Neural cell (in vitro differentiated cells): ENCODE data around the gene ACAA2. TPM values are rescaled to one million over a fixed set of nuclear protein-coding genes. Genes with fewer than 3 reads are reported as not detected.

Source experiments
- H2AFZ ChIP-seq: fragments of 200-600, 300-800 bp; sonication (generic), shearing (Covaris generic); 2 replicates; pipeline ENCODE4 v1.6.0; 2014; ENCODE audit warnings: low read depth, mild to moderate bottlenecking, antibody characterized with exemption, low read length, moderate library complexity
- H3F3A ChIP-seq: fragments of 200-600 bp; shearing (Covaris generic); 2 replicates; pipeline ENCODE4 v1.6.1; 2016; ENCODE audit warnings: mild to moderate bottlenecking, moderate library complexity, mixed read lengths, antibody characterized with exemption, low read length; ENCODE audit not compliant: insufficient read depth, poor library complexity, severe bottlenecking
- H3K27ac ChIP-seq: fragments of 200-600, 300-800 bp; sonication (generic), shearing (Covaris generic); 2 replicates; pipeline ENCODE4 v1.5.1; 2014; ENCODE audit warnings: mild to moderate bottlenecking, low read length, moderate library complexity
- H3K27me3 ChIP-seq: fragments of 300-800, 200-600 bp; sonication (generic), shearing (Covaris generic); 2 replicates; pipeline ENCODE4 v1.6.0; 2014; ENCODE audit warnings: mild to moderate bottlenecking, low read depth, low read length, moderate library complexity; ENCODE audit not compliant: insufficient read depth
- H3K36me3 ChIP-seq: fragments of 300-800, 200-600 bp; sonication (generic), shearing (Covaris generic); 2 replicates; pipeline ENCODE4 v1.5.1; 2014; ENCODE audit warnings: mild to moderate bottlenecking, antibody characterized with exemption, low read length, moderate library complexity; ENCODE audit not compliant: insufficient read depth
- H3K4me2 ChIP-seq: fragments of 300-800, 200-600 bp; sonication (generic), shearing (Covaris generic); 2 replicates; pipeline ENCODE4 v1.6.0; 2014; ENCODE audit warnings: mild to moderate bottlenecking, low read length
- H3K4me3 ChIP-seq: fragments of 300-800, 200-600 bp; sonication (generic), shearing (Covaris generic); 2 replicates; pipeline ENCODE4 v1.5.1; 2014; ENCODE audit warnings: mild to moderate bottlenecking, low read length, moderate library complexity
- H3K79me2 ChIP-seq: fragments of 200-600 bp; shearing (Covaris generic); replicated peaks from 2 replicates; pipeline ENCODE4 v1.6.0; 2014; ENCODE audit warnings: mild to moderate bottlenecking, low read length, moderate library complexity; ENCODE audit not compliant: insufficient read depth
- H3K9ac ChIP-seq: fragments of 300-800, 200-600 bp; sonication (generic), shearing (Covaris generic); 2 replicates; pipeline ENCODE4 v1.6.1; 2016; ENCODE audit warnings: mild to moderate bottlenecking, low read length, mixed read lengths
- H3K9me2 ChIP-seq: fragments of 200-600 bp; shearing (Covaris generic); 2 replicates; pipeline ENCODE4 v1.6.1; 2016; ENCODE audit warnings: mild to moderate bottlenecking, low read length, mixed read lengths; ENCODE audit not compliant: insufficient read depth
- H3K9me3 ChIP-seq: fragments of 200-600, 300-800 bp; sonication (generic), shearing (Covaris generic); 2 replicates; pipeline ENCODE4 v1.6.1; 2016; ENCODE audit warnings: mild to moderate bottlenecking, mixed run types, low read length, moderate library complexity, mixed read lengths
- H4K20me1 ChIP-seq: fragments of 200-600 bp; shearing (Covaris generic); 2 replicates; pipeline ENCODE4 v1.6.1; 2016; ENCODE audit warnings: mild to moderate bottlenecking, mixed run types; ENCODE audit not compliant: insufficient read depth
- CTCF ChIP-seq: fragments of 450-650 bp; IDR thresholded peaks from 2 replicates; pipeline ENCODE4 v1.5.1; 2014; ENCODE audit warnings: antibody characterized with exemption, mild to moderate bottlenecking, moderate library complexity; ENCODE audit not compliant: poor library complexity, severe bottlenecking
- EP300 ChIP-seq: fragments of 450-650 bp; conservative IDR thresholded peaks from 2 replicates; pipeline ENCODE4 v1.6.1; 2014; ENCODE audit warnings: antibody characterized with exemption, mild to moderate bottlenecking, moderate library complexity; ENCODE audit not compliant: poor library complexity, severe bottlenecking
- EZH2 ChIP-seq: fragments of 200-600, 300-800 bp; shearing (Covaris generic), sonication (generic); IDR thresholded peaks from 2 replicates; pipeline ENCODE4 v1.6.1; 2014; ENCODE audit warnings: antibody characterized with exemption, low read length, borderline replicate concordance, mild to moderate bottlenecking; ENCODE audit not compliant: insufficient read depth, poor library complexity, severe bottlenecking
- MXI1 ChIP-seq: fragments of 450-650 bp; conservative IDR thresholded peaks from 2 replicates; pipeline ENCODE4 v1.6.1; 2014; ENCODE audit warnings: antibody characterized with exemption, mild to moderate bottlenecking; ENCODE audit not compliant: poor library complexity, severe bottlenecking
- POLR2AphosphoS5 ChIP-seq: IDR thresholded peaks from 2 replicates; pipeline ENCODE4 v1.6.1; 2012
- RAD21 ChIP-seq: fragments of 450-650 bp; conservative IDR thresholded peaks from 2 replicates; pipeline ENCODE4 v1.6.1; 2014; ENCODE audit warnings: antibody characterized with exemption, mild to moderate bottlenecking, moderate library complexity
- REST ChIP-seq: IDR thresholded peaks from 2 replicates; pipeline ENCODE4 v1.6.1; 2012; ENCODE audit warnings: borderline replicate concordance
- SMC3 ChIP-seq: fragments of 450-650 bp; conservative IDR thresholded peaks from 2 replicates; pipeline ENCODE4 v1.6.1; 2014; ENCODE audit warnings: antibody characterized with exemption, mild to moderate bottlenecking, moderate library complexity; ENCODE audit not compliant: poor library complexity
- TAF1 ChIP-seq: IDR thresholded peaks from 2 replicates; pipeline ENCODE4 v1.6.1; 2012; ENCODE audit warnings: low read depth
- polyA plus RNA-seq: library from polyadenylated mRNA; depleted of rRNA; stranded (reverse); fragments of >200 nt; gene quantifications from 2 replicates; pipeline ENCODE4 v1.2.3, GENCODE V29; 2014

Gene ACAA2
- polyA plus RNA-seq, 1 donor from 2014 or later = 6.3 TPM

GRCh38 chr18:49755489-49755888, 57.8 kb downstream of the ACAA2 start:
- no peak overlapping the region for H3K27ac ChIP-seq
- no peak for TF ChIP-seq MXI1
- TF ChIP-seq POLR2AphosphoS5 = no peak
- TF ChIP-seq SMC3 = no peak
- TF ChIP-seq TAF1 = no peak
- TF ChIP-seq EZH2 = no peak
- TF ChIP-seq CTCF = no peak
- no peak for TF ChIP-seq REST
- TF ChIP-seq EP300 = no peak
- no peak for TF ChIP-seq RAD21
- H3K9ac ChIP-seq = no peak overlapping the region
- no peaks in the 10 kb centered on the region for H4K20me1 ChIP-seq
- no peak overlapping the region for H3K4me2 ChIP-seq
- H3K36me3 ChIP-seq = no peaks in the 10 kb centered on the region
- H3K9me2 ChIP-seq = no peaks in the 10 kb centered on the region
- H3K4me3 ChIP-seq = no peak overlapping the region
- H3K27me3 ChIP-seq = no peaks in the 10 kb centered on the region
- no peaks in the 10 kb centered on the region for H3K9me3 ChIP-seq
- no peaks in the 10 kb centered on the region for H3K79me2 ChIP-seq
- H2AFZ ChIP-seq = no peak overlapping the region
- no peaks in the 10 kb centered on the region for H3F3A ChIP-seq

- H3K9me2 ChIP-seq = no peaks in the 10 kb centered on the region
- no peak overlapping the region for H3K27ac ChIP-seq
- H3K27me3 ChIP-seq = no peaks in the 10 kb centered on the region
- H2AFZ ChIP-seq = no peak overlapping the region
- no peaks in the 10 kb centered on the region for H4K20me1 ChIP-seq
- no peak overlapping the region for H3K4me3 ChIP-seq
- no peaks in the 10 kb centered on the region for H3K9me3 ChIP-seq
- H3F3A ChIP-seq = no peaks in the 10 kb centered on the region
- no peak overlapping the region for H3K9ac ChIP-seq
- H3K4me2 ChIP-seq = no peak overlapping the region
- H3K79me2 ChIP-seq = no peaks in the 10 kb centered on the region
- no peaks in the 10 kb centered on the region for H3K36me3 ChIP-seq
- TF ChIP-seq RAD21 (no peak), SMC3 (no peak)
These were observed 58.5 kb downstream of the ACAA2 start for GRCh38 chr18:49754866-49755265.

GRCh38 chr18:49753643-49754042, 59.7 kb downstream of the ACAA2 start:
- Histone ChIP-seq H3K4me3 (no peak overlapping the region), H3K36me3 (no peaks in the 10 kb centered on the region), H3K9ac (no peak overlapping the region), H3K79me2 (no peaks in the 10 kb centered on the region), H3F3A (no peaks in the 10 kb centered on the region), H3K27ac (no peak overlapping the region), H3K27me3 (no peaks in the 10 kb centered on the region), H3K4me2 (no peak overlapping the region), H4K20me1 (no peaks in the 10 kb centered on the region), H2AFZ (no peak overlapping the region), H3K9me3 (no peaks in the 10 kb centered on the region), H3K9me2 (no peaks in the 10 kb centered on the region)
- TF ChIP-seq REST = no peak
- no peak for TF ChIP-seq MXI1
- TF ChIP-seq EZH2 = no peak
- TF ChIP-seq POLR2AphosphoS5 = no peak
- TF ChIP-seq RAD21 = no peak
- TF ChIP-seq CTCF = no peak
- no peak for TF ChIP-seq SMC3
- no peak for TF ChIP-seq EP300
